Osteocyte (in vitro differentiated cells): ENCODE results near the gene CBLB. TPM values are rescaled to one million over a fixed set of nuclear protein-coding genes. Genes with fewer than 3 reads are reported as not detected.

Experiments used
- DNase-seq: peaks from one replicate; pipeline ENCODE4 v3.0.0; 2021; ENCODE audit warnings: mixed read lengths; ENCODE audit not compliant: unreplicated experiment; ENCODE audit errors: extremely low spot score
- H3K27ac Mint-ChIP-seq: one replicate; pipeline ENCODE4 v1.8.0; 2021; ENCODE audit warnings: mild to moderate bottlenecking, mixed read lengths; ENCODE audit not compliant: unreplicated experiment
- H3K27me3 Mint-ChIP-seq: one replicate; pipeline ENCODE4 v1.8.0; 2021; ENCODE audit warnings: mixed read lengths; ENCODE audit not compliant: unreplicated experiment
- H3K36me3 Mint-ChIP-seq: one replicate; pipeline ENCODE4 v1.8.0; 2021; ENCODE audit warnings: mixed read lengths; ENCODE audit not compliant: unreplicated experiment
- H3K4me1 Mint-ChIP-seq: one replicate; pipeline ENCODE4 v1.8.0; 2021; ENCODE audit warnings: mixed read lengths; ENCODE audit not compliant: unreplicated experiment
- H3K4me3 Mint-ChIP-seq: one replicate; pipeline ENCODE4 v1.8.0; 2021; ENCODE audit warnings: mild to moderate bottlenecking, moderate library complexity, mixed read lengths; ENCODE audit not compliant: unreplicated experiment
- H3K9me3 Mint-ChIP-seq: one replicate; pipeline ENCODE4 v1.8.0; 2021; ENCODE audit warnings: mixed read lengths; ENCODE audit not compliant: unreplicated experiment
- total RNA-seq: library from RNA; stranded (reverse); gene quantifications from 2 replicates; pipeline ENCODE4 v1.2.1, GENCODE V29; 2021
- TF ChIP-seq, protein P1 (sequence below): fragments of 200-600 bp; sonication (generic); IDR thresholded peaks from 2 replicates; pipeline ENCODE4 v1.5.0; 2021; ENCODE audit warnings: antibody characterized with exemption, mild to moderate bottlenecking, moderate library complexity

Gene CBLB
- total RNA-seq, 1 donor from 2014 or later = 28.8 TPM

DNA sequence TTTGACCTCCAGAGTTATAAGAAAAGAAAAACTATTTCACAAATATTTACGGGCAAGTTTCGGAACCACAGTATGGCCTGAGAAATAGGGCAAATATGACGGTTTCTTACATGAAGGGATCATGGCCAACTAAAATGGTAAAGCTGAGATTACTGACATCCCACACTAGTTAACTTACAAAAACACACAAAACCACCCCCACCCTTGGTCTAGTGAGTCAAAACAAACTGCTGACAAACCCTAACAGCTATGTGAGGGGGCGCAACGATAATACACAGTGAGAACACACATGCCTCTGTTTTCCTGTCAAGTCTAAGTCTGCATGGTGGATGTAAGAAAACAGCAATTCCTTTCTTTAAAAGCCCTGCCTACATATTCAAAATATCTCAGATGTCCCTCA, 32.3 kb downstream of the CBLB start:
- Mint-ChIP-seq H3K4me3 (no peak overlapping the region), H3K4me1 (peaks cover 21% of the 10 kb centered on the region), H3K27ac (peak overlapping the region; percentile 67), H3K27me3 (no peaks in the 10 kb centered on the region), H3K9me3 (no peaks in the 10 kb centered on the region), H3K36me3 (peaks cover 23% of the 10 kb centered on the region)
- no peak for DNase-seq
- TF ChIP-seq, protein P1, sequence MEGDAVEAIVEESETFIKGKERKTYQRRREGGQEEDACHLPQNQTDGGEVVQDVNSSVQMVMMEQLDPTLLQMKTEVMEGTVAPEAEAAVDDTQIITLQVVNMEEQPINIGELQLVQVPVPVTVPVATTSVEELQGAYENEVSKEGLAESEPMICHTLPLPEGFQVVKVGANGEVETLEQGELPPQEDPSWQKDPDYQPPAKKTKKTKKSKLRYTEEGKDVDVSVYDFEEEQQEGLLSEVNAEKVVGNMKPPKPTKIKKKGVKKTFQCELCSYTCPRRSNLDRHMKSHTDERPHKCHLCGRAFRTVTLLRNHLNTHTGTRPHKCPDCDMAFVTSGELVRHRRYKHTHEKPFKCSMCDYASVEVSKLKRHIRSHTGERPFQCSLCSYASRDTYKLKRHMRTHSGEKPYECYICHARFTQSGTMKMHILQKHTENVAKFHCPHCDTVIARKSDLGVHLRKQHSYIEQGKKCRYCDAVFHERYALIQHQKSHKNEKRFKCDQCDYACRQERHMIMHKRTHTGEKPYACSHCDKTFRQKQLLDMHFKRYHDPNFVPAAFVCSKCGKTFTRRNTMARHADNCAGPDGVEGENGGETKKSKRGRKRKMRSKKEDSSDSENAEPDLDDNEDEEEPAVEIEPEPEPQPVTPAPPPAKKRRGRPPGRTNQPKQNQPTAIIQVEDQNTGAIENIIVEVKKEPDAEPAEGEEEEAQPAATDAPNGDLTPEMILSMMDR = no peak

DNA sequence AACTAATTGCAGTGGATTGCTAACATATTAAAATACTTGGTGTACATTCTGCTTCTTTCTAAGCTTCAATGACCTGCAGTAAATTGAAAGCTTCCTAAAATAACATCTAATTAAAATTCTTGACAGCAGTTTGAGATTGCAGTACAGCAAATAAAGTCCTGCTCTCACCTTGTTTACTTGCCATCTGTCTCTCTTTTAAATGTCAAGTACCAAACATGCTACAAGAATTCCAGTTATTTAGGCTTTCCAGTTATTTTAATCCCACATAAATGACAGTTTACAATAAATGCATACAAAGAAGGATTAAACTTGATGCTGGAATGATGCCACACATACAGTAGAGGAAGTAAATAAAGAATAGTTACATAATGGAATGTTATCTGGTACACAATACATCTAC, 33.2 kb downstream of the CBLB start:
- Mint-ChIP-seq H3K27me3 (no peaks in the 10 kb centered on the region), H3K9me3 (no peaks in the 10 kb centered on the region), H3K36me3 (peaks cover 29% of the 10 kb centered on the region), H3K4me1 (peaks cover 21% of the 10 kb centered on the region), H3K4me3 (no peak overlapping the region), H3K27ac (no peak overlapping the region)
- DNase-seq = no peak
- TF ChIP-seq, protein P1 = no peak

DNA sequence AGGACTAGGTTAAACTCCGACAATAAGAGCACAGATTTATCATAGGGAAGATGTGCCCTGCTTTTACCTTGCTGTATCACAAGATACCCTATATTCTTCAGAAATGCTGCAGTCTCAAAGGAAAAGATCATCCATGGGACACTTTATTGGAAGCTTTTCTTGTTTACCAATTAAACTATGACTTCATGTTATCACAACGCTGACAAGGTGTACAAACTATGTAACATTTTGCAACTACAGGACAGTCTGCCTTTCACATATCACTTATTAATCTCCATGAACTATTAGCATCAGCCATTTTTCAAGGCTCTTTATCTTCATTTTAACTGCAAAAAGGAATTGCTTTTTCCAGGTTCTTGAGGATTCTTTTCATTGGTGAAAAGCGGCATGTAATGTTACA, 34.0 kb downstream of the CBLB start:
- TF ChIP-seq, protein P1 = no peak
- DNase-seq = no peak
- Mint-ChIP-seq H3K4me3 (no peak overlapping the region), H3K36me3 (peaks cover 23% of the 10 kb centered on the region), H3K27me3 (no peaks in the 10 kb centered on the region), H3K4me1 (peaks cover 25% of the 10 kb centered on the region), H3K27ac (no peak overlapping the region), H3K9me3 (no peaks in the 10 kb centered on the region)

DNA sequence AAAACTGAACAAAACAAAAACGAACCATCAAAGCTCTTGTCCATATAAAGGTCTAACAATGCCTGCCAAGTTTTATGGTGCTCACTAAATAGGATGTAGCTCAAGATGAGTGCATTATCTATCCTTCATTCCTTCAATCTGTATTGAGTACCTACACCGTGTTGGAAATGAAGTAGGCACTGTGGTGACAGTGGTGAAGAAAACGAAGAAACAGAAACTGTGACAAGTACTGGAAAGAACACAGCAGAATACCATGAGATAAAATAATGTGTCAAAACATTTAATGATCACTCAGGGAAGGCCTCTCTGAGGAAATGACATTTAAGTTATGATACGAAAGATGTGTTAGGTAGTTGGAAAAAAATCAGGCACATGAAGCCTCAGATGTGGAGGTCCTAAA, 36.2 kb downstream of the CBLB start:
- H3K4me3 Mint-ChIP-seq = no peak overlapping the region
- TF ChIP-seq, protein P1 = no peak
- no peaks in the 10 kb centered on the region for H3K27me3 Mint-ChIP-seq
- peaks cover 15% of the 10 kb centered on the region for H3K36me3 Mint-ChIP-seq
- peaks cover 35% of the 10 kb centered on the region for H3K4me1 Mint-ChIP-seq
- no peak overlapping the region for H3K27ac Mint-ChIP-seq
- no peak for DNase-seq
- no peaks in the 10 kb centered on the region for H3K9me3 Mint-ChIP-seq

DNA sequence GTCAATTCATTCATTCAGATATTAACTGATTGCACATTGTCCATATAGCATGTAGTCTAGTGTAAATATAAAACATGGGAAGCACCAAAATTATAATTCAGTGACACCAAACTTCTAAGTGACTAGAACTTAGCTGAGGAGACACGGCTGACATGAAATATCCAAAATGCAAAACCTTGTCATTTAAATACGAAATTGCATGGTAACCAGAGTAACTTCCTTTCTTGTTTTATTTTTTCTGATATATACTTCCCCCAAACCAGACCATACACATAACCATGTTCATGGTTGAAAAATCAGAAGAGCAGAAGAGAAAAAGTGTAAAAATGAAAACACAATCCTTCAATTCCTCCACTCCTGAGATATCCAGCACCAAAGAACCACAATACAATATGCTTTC, 38.0 kb downstream of the CBLB start:
- H3K4me3 Mint-ChIP-seq = no peak overlapping the region
- DNase-seq = no peak
- TF ChIP-seq, protein P1 = no peak
- no peaks in the 10 kb centered on the region for H3K9me3 Mint-ChIP-seq
- no peak overlapping the region for H3K27ac Mint-ChIP-seq
- H3K4me1 Mint-ChIP-seq = peaks cover 23% of the 10 kb centered on the region
- no peaks in the 10 kb centered on the region for H3K27me3 Mint-ChIP-seq
- peaks cover 20% of the 10 kb centered on the region for H3K36me3 Mint-ChIP-seq
